GM10248 (cell line): ENCODE data around the gene NSG2.

Experiments
- CTCF ChIA-PET: fragments of 300-600 bp; sonication (Branson Sonifier 250); formaldehyde crosslinking; extraction: SDS; loops from one replicate; lab custom pipeline; 2021; ENCODE audit warnings: antibody characterized with exemption; lab: Yijun Ruan, JAX
- POLR2A ChIA-PET: fragments of 350-650 bp; sonication (Branson Sonifier 250); formaldehyde crosslinking; extraction: SDS; loops from one replicate; lab custom pipeline; 2020; ENCODE audit warnings: antibody characterized with exemption; lab: Yijun Ruan, JAX
- DNase-seq: peaks from one replicate; pipeline ENCODE4 v3.0.0; 2012; ENCODE audit errors: extremely low spot score
- CTCF ChIP-seq: IDR thresholded peaks from 2 replicates; pipeline ENCODE4 v1.5.1; 2012; ENCODE audit warnings: mild to moderate bottlenecking, low read depth; ENCODE audit errors: extremely low read depth, missing control alignments, control extremely low read depth

Gene NSG2

GRCh38 chr5:174083056-174083827 lies 37.7 kb downstream of the NSG2 start:
- ChIA-PET CTCF (interaction anchor here (0.7 kb wide), 1 partner anchor 21 kb away, joined by 3 read pairs; no protein-coding TSS in a partner anchor), POLR2A (no interaction called here)
- no peak for DNase-seq
- no peak for TF ChIP-seq CTCF

DNA sequence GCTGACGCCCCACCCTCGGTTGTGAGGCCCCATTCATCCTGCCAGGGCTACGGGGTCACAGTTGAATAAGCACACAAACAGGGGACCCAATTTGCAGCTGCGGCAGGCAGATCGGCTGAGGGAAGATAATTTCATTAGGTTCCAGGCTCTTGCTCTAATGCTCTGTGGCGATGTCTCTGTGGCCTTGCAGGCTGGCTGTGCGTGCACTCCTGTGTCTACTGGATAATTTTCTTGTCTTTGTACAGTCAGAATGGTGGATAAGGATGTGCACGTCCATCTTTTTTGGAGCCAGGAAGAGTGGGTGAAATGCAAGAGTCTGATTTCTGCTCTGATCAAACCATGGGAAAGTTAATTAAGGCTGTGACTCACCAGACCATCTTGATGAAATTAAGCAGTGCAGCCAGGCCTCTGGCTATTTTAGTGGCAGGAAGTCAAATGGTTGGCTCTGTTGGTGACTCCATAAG lies 39.2 kb downstream of the NSG2 start:
- CTCF ChIA-PET, result no interaction called here
- no peak for TF ChIP-seq CTCF
- POLR2A ChIA-PET, result no interaction called here
- DNase-seq, result no peak

- ChIA-PET CTCF (no interaction called here), POLR2A (no interaction called here)
- DNase-seq, result no peak
- no peak for TF ChIP-seq CTCF
Measured at GRCh38 chr5:174086751-174087150, 41.2 kb downstream of the NSG2 start.

GRCh38 chr5:174087783-174088182 lies 42.3 kb downstream of the NSG2 start:
- no peak for DNase-seq
- ChIA-PET CTCF (interaction anchor here (1.2 kb wide), 1 partner anchor 9 kb away, joined by 3 read pairs; no protein-coding TSS in a partner anchor), POLR2A (no interaction called here)
- TF ChIP-seq CTCF, result no peak

DNA sequence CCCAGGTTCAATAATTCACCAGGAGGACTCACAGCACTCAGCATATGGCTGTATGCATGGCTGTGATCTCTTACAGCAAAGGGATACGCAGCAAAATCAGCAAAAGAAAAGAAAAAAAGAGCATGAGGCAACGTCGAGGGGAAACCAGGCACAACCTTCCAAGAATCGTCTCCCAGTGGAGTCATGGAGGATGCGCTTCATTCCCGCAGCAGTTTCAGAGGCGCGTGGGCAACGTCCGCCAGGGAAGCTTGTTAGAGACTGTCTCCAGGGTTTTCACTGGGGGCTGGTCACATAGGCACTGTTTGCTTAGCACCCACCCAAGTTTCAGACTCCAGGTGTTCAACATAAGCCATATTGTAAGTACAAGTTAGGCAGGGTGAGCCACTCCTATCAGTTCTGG lies 44.6 kb downstream of the NSG2 start:
- no peak for TF ChIP-seq CTCF
- DNase-seq, result no peak
- POLR2A ChIA-PET, result no interaction called here
- CTCF ChIA-PET, result no interaction called here

DNA sequence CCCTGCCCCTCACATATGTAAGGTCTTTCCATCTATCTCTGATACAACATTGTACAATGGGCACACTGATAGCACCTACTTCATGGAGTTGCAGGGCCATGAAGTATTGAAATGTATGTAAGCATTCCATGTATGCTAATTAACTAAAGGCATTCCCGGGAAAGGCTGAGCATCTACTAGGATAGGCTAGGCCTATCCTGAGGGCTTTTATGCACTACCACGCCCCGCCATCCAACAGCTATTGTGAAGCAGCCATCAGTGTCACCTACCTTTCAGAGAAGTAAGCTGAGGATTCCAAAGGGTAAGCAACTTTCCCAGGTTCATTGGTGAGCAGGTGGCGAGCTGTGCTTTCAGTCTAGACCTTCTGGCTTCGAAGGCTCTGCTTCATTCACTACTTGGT lies 47.6 kb downstream of the NSG2 start:
- no peak for DNase-seq
- CTCF ChIA-PET, result no interaction called here
- POLR2A ChIA-PET, result no interaction called here
- no peak for TF ChIP-seq CTCF
